HepG2 (cell line): ENCODE measurements around the gene RECK. TPM values are rescaled to one million over a fixed set of nuclear protein-coding genes. Genes with fewer than 3 reads are reported as not detected.

ENCODE experiments used
- ATAC-seq: fragments of 200-7000 bp; cut with Tn5 transposase; 3 replicates; pipeline ENCODE4 v1.9.1; 2020; ENCODE audit warnings: mild to moderate bottlenecking, moderate library complexity
- BruUV-seq: library from RNA; stranded (reverse); fragments of 400-500 nt; replicated peaks from 2 replicates; lab custom pipeline; 2021; lab: Mats Ljungman, UMichigan
- CTCF ChIA-PET: fragments of 300-600 bp; formaldehyde crosslinking; extraction: SDS; loops from one replicate; lab custom pipeline; 2021; ENCODE audit warnings: low total read pairs, inconsistent platforms, low intra/inter-chr PET ratio; lab: Yijun Ruan, JAX
- POLR2A ChIA-PET: fragments of 350-600 bp; sonication (Branson Sonifier 250); formaldehyde crosslinking; loops from one replicate; lab custom pipeline; 2020; ENCODE audit warnings: antibody characterized with exemption, inconsistent platforms; lab: Yijun Ruan, JAX
- DNase-seq: peaks from one replicate; pipeline ENCODE4 v3.0.0-alpha.2; 2015; ENCODE audit warnings: low spot score
- FAIRE-seq: peaks from 3 replicates; lab custom pipeline; 2011; peaks lifted over from hg19 to GRCh38; lab: Jason Lieb, UNC
- H2AFZ ChIP-seq: one replicate; pipeline ENCODE4 v1.6.1; 2011; ENCODE audit warnings: low read length, inconsistent platforms
- H3K27ac ChIP-seq: fragments of 300-600 bp; 3 replicates; pipeline ENCODE4 v1.8.0; 2011; ENCODE audit warnings: mixed run types, mild to moderate bottlenecking, mixed read lengths, low read length, inconsistent platforms; ENCODE audit not compliant: insufficient read depth; ENCODE audit errors: extremely low read length
- H3K27me3 ChIP-seq, 2 experiments: fragments of 200-600 bp in 1 of 2; 2 replicates in 1 of 2; 3 replicates in 1 of 2; pipeline versions ENCODE4 v1.6.0 to v1.8.0; 2011; ENCODE audit warnings: low read length in 2 of 2, mild to moderate bottlenecking in 2 of 2, moderate library complexity in 2 of 2, inconsistent platforms in 1 of 2; ENCODE audit not compliant: insufficient read depth in 2 of 2, control insufficient read depth in 1 of 2
- H3K36me3 ChIP-seq, 2 experiments: fragments of 200-600 bp in 1 of 2; replicated peaks in 1 of 2; 2 replicates in 1 of 2; 3 replicates in 1 of 2; pipeline versions ENCODE4 v1.5.1 to v1.8.0; 2011; ENCODE audit warnings: low read length in 2 of 2, inconsistent platforms in 1 of 2; ENCODE audit not compliant: insufficient read depth in 2 of 2, control insufficient read depth in 1 of 2
- H3K4me1 ChIP-seq: 2 replicates; pipeline ENCODE4 v1.5.1; 2012; ENCODE audit warnings: low read length, inconsistent platforms; ENCODE audit not compliant: insufficient read depth
- H3K4me2 ChIP-seq: 2 replicates; pipeline ENCODE4 v1.6.0; 2011; ENCODE audit warnings: low read depth, low read length, inconsistent platforms
- H3K4me3 ChIP-seq, 3 experiments: fragments of 200-600 bp in 1 of 3; sonication (generic), shearing (Covaris generic) in 1 of 3; replicated peaks in 1 of 3; 2 replicates each; pipeline ENCODE4 v1.5.1; 2011 to 2016; ENCODE audit warnings: low read length in 3 of 3, inconsistent platforms in 2 of 3, low read depth in 2 of 3, mild to moderate bottlenecking in 2 of 3, control low read depth in 1 of 3, mixed read lengths in 1 of 3; ENCODE audit not compliant: insufficient read depth in 1 of 3
- H3K79me2 ChIP-seq: one replicate; pipeline ENCODE4 v1.6.1; 2011; ENCODE audit warnings: low read length, inconsistent platforms; ENCODE audit not compliant: insufficient read depth
- H3K9ac ChIP-seq: 2 replicates; pipeline ENCODE4 v1.6.0; 2011; ENCODE audit warnings: mild to moderate bottlenecking, low read depth, low read length, inconsistent platforms; ENCODE audit not compliant: insufficient read depth
- H3K9me3 ChIP-seq: 2 replicates; pipeline ENCODE4 v1.5.1; 2012; ENCODE audit warnings: mild to moderate bottlenecking, low read length
- H4K20me1 ChIP-seq: 2 replicates; pipeline ENCODE4 v1.6.0; 2011; ENCODE audit warnings: inconsistent platforms, mild to moderate bottlenecking, low read length, moderate library complexity; ENCODE audit not compliant: insufficient read depth
- ARHGAP35 ChIP-seq: sonication (generic); formaldehyde crosslinking; IDR thresholded peaks from 2 replicates; pipeline ENCODE4 v1.9.0; 2022; ENCODE audit warnings: mild to moderate bottlenecking, inconsistent platforms, moderate library complexity, missing genetic modification reagents, borderline replicate concordance
- HNF4A ChIP-seq: sonication (generic); formaldehyde crosslinking; IDR thresholded peaks from 2 replicates; pipeline ENCODE4 v1.4.0; 2020; ENCODE audit warnings: missing genetic modification reagents
- KLF13 ChIP-seq: sonication (generic); formaldehyde crosslinking; IDR thresholded peaks from 2 replicates; pipeline ENCODE4 v1.4.0; 2020; ENCODE audit warnings: mild to moderate bottlenecking, missing genetic modification reagents
- MTA1 ChIP-seq: sonication (generic); formaldehyde crosslinking; IDR thresholded peaks from 2 replicates; pipeline ENCODE4 v1.4.0; 2020; ENCODE audit warnings: missing genetic modification reagents, mild to moderate bottlenecking, borderline replicate concordance
- RFXANK ChIP-seq: IDR thresholded peaks from 2 replicates; pipeline ENCODE4 v1.6.1; 2016
- ZNF12 ChIP-seq: sonication (generic); formaldehyde crosslinking; IDR thresholded peaks from 2 replicates; pipeline ENCODE4 v1.5.0; 2020; ENCODE audit warnings: missing genetic modification reagents
- ZNF230 ChIP-seq: sonication (generic); formaldehyde crosslinking; IDR thresholded peaks from 2 replicates; pipeline ENCODE4 v1.4.0; 2020; ENCODE audit warnings: mild to moderate bottlenecking, missing genetic modification reagents
- ZNF451 ChIP-seq: sonication (generic); formaldehyde crosslinking; IDR thresholded peaks from 2 replicates; pipeline ENCODE4 v1.5.0; 2020; ENCODE audit warnings: mild to moderate bottlenecking, missing genetic modification reagents
- ZNF598 ChIP-seq: sonication (generic); formaldehyde crosslinking; IDR thresholded peaks from 2 replicates; pipeline ENCODE4 v1.5.1; 2020; ENCODE audit warnings: mild to moderate bottlenecking, missing genetic modification reagents, borderline replicate concordance
- WGBS: methylation state at CpG from one replicate; pipeline ENCODE4 v1.1.6; 2017; ENCODE audit warnings: low lambda C conversion rate; 5-methylcytosine and 5-hydroxymethylcytosine counted together
- in situ Hi-C: cut with HindIII; loops from 2 replicates; pipeline ENCODE4 v1.10.0; 2017; ENCODE audit warnings: low pct_unique_long_range_greater_than_20kb; ENCODE audit not compliant: extremely low pct_ligation_motif_present
- intact Hi-C: fragments of 100-400 bp; cut with micrococcal nuclease; formaldehyde crosslinking; loops from one replicate; pipeline ENCODE4 v1.10.0; 2022; ENCODE audit not compliant: unreplicated experiment
- polyA plus RNA-seq, 8 experiments: library from polyadenylated mRNA; depleted of rRNA in 3 of 8; stranded (reverse) in 7 of 8; unstranded in 1 of 8; fragments of >200 nt; fragmentation: Illumina TruSeq in 4 of 8; extraction: Trizol in 4 of 8; gene quantifications; 2 replicates each; pipeline versions ENCODE4 v1.2.1 to v1.2.3, GENCODE V29; 2011 to 2016; ENCODE audit warnings: low read depth in 4 of 8, missing spikeins in 1 of 8, mixed read lengths in 1 of 8; ENCODE audit not compliant: insufficient read depth in 1 of 8
- total RNA-seq, 5 experiments: library from RNA; depleted of rRNA; stranded (reverse); fragments of >200 nt; fragmentation: Illumina TruSeq; extraction: Trizol; gene quantifications; 2 replicates each; pipeline ENCODE4 v1.2.3, GENCODE V29; 2016; ENCODE audit warnings: low read depth in 1 of 5
- TF ChIP-seq, protein P1 (sequence below): sonication (generic); formaldehyde crosslinking; IDR thresholded peaks from 2 replicates; pipeline ENCODE4 v1.5.0; 2020; ENCODE audit warnings: mild to moderate bottlenecking, missing genetic modification reagents
- TF ChIP-seq, protein P2 (sequence below): sonication (generic); formaldehyde crosslinking; IDR thresholded peaks from 2 replicates; pipeline ENCODE4 v1.4.0; 2020; ENCODE audit warnings: mild to moderate bottlenecking, missing genetic modification reagents

RECK gene
- total and polyA plus RNA-seq, 2 of the 13 experiments (the other 11 are each of a cell fraction or from before 2014, with no cell fraction given) = 3.1 to 4.8 TPM

DNA sequence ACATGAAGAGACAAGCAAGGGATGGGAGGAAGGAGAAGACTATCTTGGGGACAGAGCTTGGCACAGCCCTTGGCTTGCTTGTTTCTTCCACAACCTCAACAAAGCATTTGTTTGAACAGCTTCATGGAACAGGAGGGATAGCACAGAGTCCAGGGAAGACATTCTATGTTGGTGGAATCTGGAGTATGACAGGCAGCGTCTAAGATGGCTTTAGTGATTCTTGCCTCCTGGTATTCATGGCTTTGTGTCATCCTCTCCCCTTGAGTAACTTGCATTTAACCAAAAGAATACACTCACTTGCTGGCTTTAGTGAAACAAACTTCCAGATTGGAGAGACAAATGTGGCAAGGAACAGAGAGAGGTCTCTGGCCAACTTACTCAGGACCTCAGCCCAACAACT lies 30.8 kb upstream of the RECK start (continued):
- no peak for TF ChIP-seq MTA1

DNA sequence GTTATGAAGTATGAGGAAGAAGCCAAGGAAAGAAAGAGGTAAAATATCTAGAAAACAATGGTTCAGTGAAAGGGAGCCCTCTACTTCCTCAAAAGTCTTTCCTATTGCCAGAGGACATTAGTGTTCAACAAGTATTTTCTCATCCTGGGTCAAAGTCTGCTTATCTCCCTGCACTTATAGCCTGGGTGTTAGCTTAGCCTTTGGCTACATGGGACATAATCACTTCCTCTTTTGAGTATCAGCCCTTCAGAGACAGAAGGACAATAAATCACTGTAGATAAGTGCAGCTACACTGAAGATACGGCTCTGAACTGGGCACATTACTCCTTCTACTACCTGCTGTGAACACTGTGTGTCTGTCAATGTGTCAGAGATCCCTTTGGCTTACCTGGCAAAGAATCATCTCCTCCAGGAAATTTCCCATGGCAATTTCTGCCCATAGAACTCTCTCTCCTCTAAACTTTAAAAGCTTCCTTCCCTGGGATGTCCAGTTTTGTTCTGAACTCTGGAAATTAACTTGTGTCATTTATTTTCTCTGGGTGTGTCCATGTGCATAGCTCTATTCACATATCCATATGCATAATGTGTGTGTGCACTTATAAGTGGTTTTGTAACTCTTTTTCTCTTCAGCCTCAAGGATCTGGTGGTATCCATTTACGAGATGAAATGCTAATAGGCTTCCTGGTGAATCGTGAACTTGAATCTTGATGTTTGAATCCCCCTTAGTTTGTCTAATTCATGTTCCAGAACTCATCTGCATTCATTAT lies 30.0 kb upstream of the RECK start:
- intact Hi-C loops (loop anchor here (5.0 kb wide), 1 partner anchor 161 kb away; the partner anchor contains the start of gene CCIN), in situ Hi-C loops (loop anchor here (10.0 kb wide), 1 partner anchor 58 kb away; no protein-coding TSS in a partner anchor)
- Histone ChIP-seq H4K20me1 (no peaks in the 10 kb centered on the region), H2AFZ (no peak overlapping the region), H3K4me2 (no peak overlapping the region), H3K79me2 (no peaks in the 10 kb centered on the region), H3K4me1 (peaks cover 4% of the 10 kb centered on the region; the same call in 1 of the 2 replicates), H3K27ac (no peak overlapping the region)
- ChIA-PET POLR2A (no interaction called here), CTCF (interaction anchor here (1.1 kb wide), 1 partner anchor 17 kb away, joined by 3 read pairs; no protein-coding TSS in a partner anchor)
- FAIRE-seq (no peak), ATAC-seq (no peak; the same call in 2 of the 3 replicates), DNase-seq (peak; percentile 7)
- TF ChIP-seq ZNF598 (CRISPR knock-in tag) (no peak), HNF4A (CRISPR knock-in tag) (peak; percentile 27; the same call in 1 of the 2 replicates)
- TF ChIP-seq, all 625 proteins: peak for 1
- Histone ChIP-seq H3K4me3 (no peak overlapping the region), H3K36me3 (no peaks in the 10 kb centered on the region), H3K27me3 (no peaks in the 10 kb centered on the region), H3K9me3 (peaks cover 5% of the 10 kb centered on the region; the same call in 1 of the 2 replicates), H3K9ac (no peak overlapping the region)
- BruUV-seq = no TSS peak
- 12% methylated on average over 3 of the region's 3 CpGs for WGBS

DNA sequence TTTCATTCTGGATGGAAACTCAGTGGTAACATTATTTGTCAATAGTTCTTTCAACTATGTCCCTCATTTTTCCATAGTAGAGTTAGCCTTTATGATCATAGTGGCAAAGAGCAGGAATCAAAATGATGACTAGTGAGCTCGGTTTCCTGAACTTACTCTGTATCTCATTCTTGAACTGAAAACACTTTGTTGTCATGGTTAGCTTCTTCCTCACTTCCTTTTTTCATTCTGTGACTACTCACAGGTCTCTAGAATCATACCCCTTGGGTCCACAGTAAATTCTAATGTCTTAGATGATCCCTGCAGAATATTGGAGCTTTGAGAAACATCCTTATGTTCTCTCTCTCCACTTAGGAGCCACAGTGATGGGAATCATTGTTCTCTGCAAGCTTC lies 29.4 kb upstream of the RECK start:
- Histone ChIP-seq H3K9ac (no peak overlapping the region), H3K4me1 (peaks cover 4% of the 10 kb centered on the region; the same call in 1 of the 2 replicates), H3K36me3 (no peaks in the 10 kb centered on the region), H3K27me3 (no peaks in the 10 kb centered on the region), H2AFZ (no peak overlapping the region), H4K20me1 (no peaks in the 10 kb centered on the region), H3K27ac (no peak overlapping the region), H3K4me2 (no peak overlapping the region), H3K4me3 (no peak overlapping the region), H3K79me2 (no peaks in the 10 kb centered on the region), H3K9me3 (peaks cover 5% of the 10 kb centered on the region; the same call in 1 of the 2 replicates)
- CTCF ChIA-PET = interaction anchor here (1.1 kb wide), 1 partner anchor 16 kb away, joined by 3 read pairs; no protein-coding TSS in a partner anchor
- FAIRE-seq (no peak), ATAC-seq (no peak), DNase-seq (no peak)
- in situ Hi-C loops = loop anchor here (10.0 kb wide), 1 partner anchor 57 kb away; no protein-coding TSS in a partner anchor
- intact Hi-C loops = loop anchor here (5.0 kb wide), 1 partner anchor 160 kb away; the partner anchor contains the start of gene CCIN
- WGBS = 4% methylated on average over 1 of the region's 1 CpG
- BruUV-seq = no TSS peak
- POLR2A ChIA-PET = no interaction called here
- TF ChIP-seq RFXANK (CRISPR knock-in tag) (no peak), ARHGAP35 (no peak), ZNF230 (CRISPR knock-in tag) (no peak), ZNF451 (CRISPR knock-in tag) (no peak), ZNF12 (CRISPR knock-in tag) (no peak), KLF13 (CRISPR knock-in tag) (no peak)
- TF ChIP-seq, protein P1, sequence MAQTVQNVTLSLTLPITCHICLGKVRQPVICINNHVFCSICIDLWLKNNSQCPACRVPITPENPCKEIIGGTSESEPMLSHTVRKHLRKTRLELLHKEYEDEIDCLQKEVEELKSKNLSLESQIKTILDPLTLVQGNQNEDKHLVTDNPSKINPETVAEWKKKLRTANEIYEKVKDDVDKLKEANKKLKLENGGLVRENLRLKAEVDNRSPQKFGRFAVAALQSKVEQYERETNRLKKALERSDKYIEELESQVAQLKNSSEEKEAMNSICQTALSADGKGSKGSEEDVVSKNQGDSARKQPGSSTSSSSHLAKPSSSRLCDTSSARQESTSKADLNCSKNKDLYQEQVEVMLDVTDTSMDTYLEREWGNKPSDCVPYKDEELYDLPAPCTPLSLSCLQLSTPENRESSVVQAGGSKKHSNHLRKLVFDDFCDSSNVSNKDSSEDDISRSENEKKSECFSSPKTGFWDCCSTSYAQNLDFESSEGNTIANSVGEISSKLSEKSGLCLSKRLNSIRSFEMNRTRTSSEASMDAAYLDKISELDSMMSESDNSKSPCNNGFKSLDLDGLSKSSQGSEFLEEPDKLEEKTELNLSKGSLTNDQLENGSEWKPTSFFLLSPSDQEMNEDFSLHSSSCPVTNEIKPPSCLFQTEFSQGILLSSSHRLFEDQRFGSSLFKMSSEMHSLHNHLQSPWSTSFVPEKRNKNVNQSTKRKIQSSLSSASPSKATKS = no peak
- TF ChIP-seq, protein P2, sequence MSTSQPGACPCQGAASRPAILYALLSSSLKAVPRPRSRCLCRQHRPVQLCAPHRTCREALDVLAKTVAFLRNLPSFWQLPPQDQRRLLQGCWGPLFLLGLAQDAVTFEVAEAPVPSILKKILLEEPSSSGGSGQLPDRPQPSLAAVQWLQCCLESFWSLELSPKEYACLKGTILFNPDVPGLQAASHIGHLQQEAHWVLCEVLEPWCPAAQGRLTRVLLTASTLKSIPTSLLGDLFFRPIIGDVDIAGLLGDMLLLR = no peak
